Uterus (tissue), 2 donors: ENCODE measurements around the gene FRMPD4.
"Not testable (repeated sequence)": the region's sequence is repeated elsewhere in the genome, so short reads cannot be mapped to it uniquely, and the experiment has no call there.

ENCODE experiments used
- POLR2A ChIP-seq, 2 donors: fragments of 450-650 bp; IDR thresholded peaks; one replicate each; pipeline ENCODE4 v1.6.1; 2016; ENCODE audit warnings: antibody characterized with exemption in 2 of 2, mild to moderate bottlenecking in 1 of 2, moderate library complexity in 1 of 2
- TF ChIP-seq, protein P1 (sequence below), 4 experiments: fragments of 200-600 bp in 2 of 4; fragments of 450-650 bp in 2 of 4; sonication (generic) in 2 of 4; IDR thresholded peaks; one replicate each; pipeline ENCODE4 v1.5.1; 2016 to 2019; ENCODE audit warnings: antibody characterized with exemption in 4 of 4, mild to moderate bottlenecking in 2 of 4, moderate library complexity in 1 of 4

- TF ChIP-seq, protein P1, sequence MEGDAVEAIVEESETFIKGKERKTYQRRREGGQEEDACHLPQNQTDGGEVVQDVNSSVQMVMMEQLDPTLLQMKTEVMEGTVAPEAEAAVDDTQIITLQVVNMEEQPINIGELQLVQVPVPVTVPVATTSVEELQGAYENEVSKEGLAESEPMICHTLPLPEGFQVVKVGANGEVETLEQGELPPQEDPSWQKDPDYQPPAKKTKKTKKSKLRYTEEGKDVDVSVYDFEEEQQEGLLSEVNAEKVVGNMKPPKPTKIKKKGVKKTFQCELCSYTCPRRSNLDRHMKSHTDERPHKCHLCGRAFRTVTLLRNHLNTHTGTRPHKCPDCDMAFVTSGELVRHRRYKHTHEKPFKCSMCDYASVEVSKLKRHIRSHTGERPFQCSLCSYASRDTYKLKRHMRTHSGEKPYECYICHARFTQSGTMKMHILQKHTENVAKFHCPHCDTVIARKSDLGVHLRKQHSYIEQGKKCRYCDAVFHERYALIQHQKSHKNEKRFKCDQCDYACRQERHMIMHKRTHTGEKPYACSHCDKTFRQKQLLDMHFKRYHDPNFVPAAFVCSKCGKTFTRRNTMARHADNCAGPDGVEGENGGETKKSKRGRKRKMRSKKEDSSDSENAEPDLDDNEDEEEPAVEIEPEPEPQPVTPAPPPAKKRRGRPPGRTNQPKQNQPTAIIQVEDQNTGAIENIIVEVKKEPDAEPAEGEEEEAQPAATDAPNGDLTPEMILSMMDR (IDR thresholded peaks at IDR 0.05), result not testable (repeated sequence)
- TF ChIP-seq POLR2A (IDR thresholded peaks at IDR 0.05), result not testable (repeated sequence)
Measured at GRCh38 chrX:12538096-12538495, 399.8 kb downstream of the FRMPD4 start.
